HepG2 (cell line): ENCODE results near the gene QSOX1. TPM values are rescaled to one million over a fixed set of nuclear protein-coding genes. Genes with fewer than 3 reads are reported as not detected.
A peak's percentile ranks its signal among the peaks of the same experiment; 100 is the strongest.

Experiments used
- ATAC-seq: fragments of 200-7000 bp; cut with Tn5 transposase; 3 replicates; pipeline ENCODE4 v1.9.1; 2020; ENCODE audit warnings: mild to moderate bottlenecking, moderate library complexity
- BruUV-seq: library from RNA; stranded (reverse); fragments of 400-500 nt; replicated peaks from 2 replicates; lab custom pipeline; 2021; lab: Mats Ljungman, UMichigan
- CTCF ChIA-PET: fragments of 300-600 bp; formaldehyde crosslinking; extraction: SDS; loops from one replicate; lab custom pipeline; 2021; ENCODE audit warnings: low total read pairs, inconsistent platforms, low intra/inter-chr PET ratio; lab: Yijun Ruan, JAX
- POLR2A ChIA-PET: fragments of 350-600 bp; sonication (Branson Sonifier 250); formaldehyde crosslinking; loops from one replicate; lab custom pipeline; 2020; ENCODE audit warnings: antibody characterized with exemption, inconsistent platforms; lab: Yijun Ruan, JAX
- DNase-seq: peaks from one replicate; pipeline ENCODE4 v3.0.0-alpha.2; 2015; ENCODE audit warnings: low spot score
- FAIRE-seq: peaks from 3 replicates; lab custom pipeline; 2011; peaks lifted over from hg19 to GRCh38; lab: Jason Lieb, UNC
- H2AFZ ChIP-seq: one replicate; pipeline ENCODE4 v1.6.1; 2011; ENCODE audit warnings: low read length, inconsistent platforms
- H3K27ac ChIP-seq: fragments of 300-600 bp; 3 replicates; pipeline ENCODE4 v1.8.0; 2011; ENCODE audit warnings: mixed run types, mild to moderate bottlenecking, mixed read lengths, low read length, inconsistent platforms; ENCODE audit not compliant: insufficient read depth; ENCODE audit errors: extremely low read length
- H3K27me3 ChIP-seq, 2 experiments: fragments of 200-600 bp in 1 of 2; 2 replicates in 1 of 2; 3 replicates in 1 of 2; pipeline versions ENCODE4 v1.6.0 to v1.8.0; 2011; ENCODE audit warnings: low read length in 2 of 2, mild to moderate bottlenecking in 2 of 2, moderate library complexity in 2 of 2, inconsistent platforms in 1 of 2; ENCODE audit not compliant: insufficient read depth in 2 of 2, control insufficient read depth in 1 of 2
- H3K36me3 ChIP-seq, 2 experiments: fragments of 200-600 bp in 1 of 2; replicated peaks in 1 of 2; 2 replicates in 1 of 2; 3 replicates in 1 of 2; pipeline versions ENCODE4 v1.5.1 to v1.8.0; 2011; ENCODE audit warnings: low read length in 2 of 2, inconsistent platforms in 1 of 2; ENCODE audit not compliant: insufficient read depth in 2 of 2, control insufficient read depth in 1 of 2
- H3K4me1 ChIP-seq: 2 replicates; pipeline ENCODE4 v1.5.1; 2012; ENCODE audit warnings: low read length, inconsistent platforms; ENCODE audit not compliant: insufficient read depth
- H3K4me2 ChIP-seq: 2 replicates; pipeline ENCODE4 v1.6.0; 2011; ENCODE audit warnings: low read depth, low read length, inconsistent platforms
- H3K4me3 ChIP-seq, 3 experiments: fragments of 200-600 bp in 1 of 3; sonication (generic), shearing (Covaris generic) in 1 of 3; replicated peaks in 1 of 3; 2 replicates each; pipeline ENCODE4 v1.5.1; 2011 to 2016; ENCODE audit warnings: low read length in 3 of 3, inconsistent platforms in 2 of 3, low read depth in 2 of 3, mild to moderate bottlenecking in 2 of 3, control low read depth in 1 of 3, mixed read lengths in 1 of 3; ENCODE audit not compliant: insufficient read depth in 1 of 3
- H3K79me2 ChIP-seq: one replicate; pipeline ENCODE4 v1.6.1; 2011; ENCODE audit warnings: low read length, inconsistent platforms; ENCODE audit not compliant: insufficient read depth
- H3K9ac ChIP-seq: 2 replicates; pipeline ENCODE4 v1.6.0; 2011; ENCODE audit warnings: mild to moderate bottlenecking, low read depth, low read length, inconsistent platforms; ENCODE audit not compliant: insufficient read depth
- H3K9me3 ChIP-seq: 2 replicates; pipeline ENCODE4 v1.5.1; 2012; ENCODE audit warnings: mild to moderate bottlenecking, low read length
- H4K20me1 ChIP-seq: 2 replicates; pipeline ENCODE4 v1.6.0; 2011; ENCODE audit warnings: inconsistent platforms, mild to moderate bottlenecking, low read length, moderate library complexity; ENCODE audit not compliant: insufficient read depth
- EZH2 ChIP-seq: conservative IDR thresholded peaks from 2 replicates; pipeline ENCODE4 v1.6.1; 2012; ENCODE audit warnings: mild to moderate bottlenecking, low read depth, low read length, moderate library complexity
- MIER2 ChIP-seq: IDR thresholded peaks from 2 replicates; pipeline ENCODE4 v1.6.1; 2016; ENCODE audit warnings: missing biosample characterization, missing genetic modification reagents
- MYPOP ChIP-seq: sonication (generic); formaldehyde crosslinking; IDR thresholded peaks from 2 replicates; pipeline ENCODE4 v1.8.1; 2023; ENCODE audit warnings: mild to moderate bottlenecking, moderate library complexity, missing genetic modification reagents
- SIN3B ChIP-seq: fragments of 150-350 bp; IDR thresholded peaks from 2 replicates; pipeline ENCODE4 v1.6.1; 2014; ENCODE audit warnings: low read length
- U2AF1 ChIP-seq: fragments of 200-400 bp; formaldehyde crosslinking; optimal IDR thresholded peaks from 2 replicates; pipeline ENCODE3; 2017; ENCODE audit warnings: mild to moderate bottlenecking, low read depth, low read length
- ZEB1 ChIP-seq: IDR thresholded peaks from 2 replicates; pipeline ENCODE4 v1.6.1; 2012; ENCODE audit warnings: mild to moderate bottlenecking, low read depth, inconsistent platforms; ENCODE audit not compliant: insufficient replicate concordance
- ZNF350 ChIP-seq: sonication (generic); formaldehyde crosslinking; IDR thresholded peaks from 2 replicates; pipeline ENCODE4 v1.4.0; 2020; ENCODE audit warnings: mild to moderate bottlenecking, low read depth, missing genetic modification reagents, borderline replicate concordance
- WGBS: methylation state at CpG from one replicate; pipeline ENCODE4 v1.1.6; 2017; ENCODE audit warnings: low lambda C conversion rate; 5-methylcytosine and 5-hydroxymethylcytosine counted together
- in situ Hi-C: cut with HindIII; loops from 2 replicates; pipeline ENCODE4 v1.10.0; 2017; ENCODE audit warnings: low pct_unique_long_range_greater_than_20kb; ENCODE audit not compliant: extremely low pct_ligation_motif_present
- intact Hi-C: fragments of 100-400 bp; cut with micrococcal nuclease; formaldehyde crosslinking; loops from one replicate; pipeline ENCODE4 v1.10.0; 2022; ENCODE audit not compliant: unreplicated experiment
- polyA plus RNA-seq, 8 experiments: library from polyadenylated mRNA; depleted of rRNA in 3 of 8; stranded (reverse) in 7 of 8; unstranded in 1 of 8; fragments of >200 nt; fragmentation: Illumina TruSeq in 4 of 8; extraction: Trizol in 4 of 8; gene quantifications; 2 replicates each; pipeline versions ENCODE4 v1.2.1 to v1.2.3, GENCODE V29; 2011 to 2016; ENCODE audit warnings: low read depth in 4 of 8, missing spikeins in 1 of 8, mixed read lengths in 1 of 8; ENCODE audit not compliant: insufficient read depth in 1 of 8
- total RNA-seq, 5 experiments: library from RNA; depleted of rRNA; stranded (reverse); fragments of >200 nt; fragmentation: Illumina TruSeq; extraction: Trizol; gene quantifications; 2 replicates each; pipeline ENCODE4 v1.2.3, GENCODE V29; 2016; ENCODE audit warnings: low read depth in 1 of 5
- TF ChIP-seq, protein P1 (sequence below): sonication (generic); formaldehyde crosslinking; IDR thresholded peaks from 2 replicates; pipeline ENCODE4 v1.4.0; 2020; ENCODE audit warnings: mild to moderate bottlenecking, missing genetic modification reagents
- TF ChIP-seq, protein P2 (sequence below): sonication (generic); formaldehyde crosslinking; IDR thresholded peaks from 2 replicates; pipeline ENCODE4 v1.5.1; 2020; ENCODE audit warnings: mild to moderate bottlenecking, missing genetic modification reagents, moderate library complexity

The QSOX1 gene
- total and polyA plus RNA-seq, 2 of the 13 experiments (the other 11 are each of a cell fraction or from before 2014, with no cell fraction given), result 6.8 to 40.2 TPM

DNA sequence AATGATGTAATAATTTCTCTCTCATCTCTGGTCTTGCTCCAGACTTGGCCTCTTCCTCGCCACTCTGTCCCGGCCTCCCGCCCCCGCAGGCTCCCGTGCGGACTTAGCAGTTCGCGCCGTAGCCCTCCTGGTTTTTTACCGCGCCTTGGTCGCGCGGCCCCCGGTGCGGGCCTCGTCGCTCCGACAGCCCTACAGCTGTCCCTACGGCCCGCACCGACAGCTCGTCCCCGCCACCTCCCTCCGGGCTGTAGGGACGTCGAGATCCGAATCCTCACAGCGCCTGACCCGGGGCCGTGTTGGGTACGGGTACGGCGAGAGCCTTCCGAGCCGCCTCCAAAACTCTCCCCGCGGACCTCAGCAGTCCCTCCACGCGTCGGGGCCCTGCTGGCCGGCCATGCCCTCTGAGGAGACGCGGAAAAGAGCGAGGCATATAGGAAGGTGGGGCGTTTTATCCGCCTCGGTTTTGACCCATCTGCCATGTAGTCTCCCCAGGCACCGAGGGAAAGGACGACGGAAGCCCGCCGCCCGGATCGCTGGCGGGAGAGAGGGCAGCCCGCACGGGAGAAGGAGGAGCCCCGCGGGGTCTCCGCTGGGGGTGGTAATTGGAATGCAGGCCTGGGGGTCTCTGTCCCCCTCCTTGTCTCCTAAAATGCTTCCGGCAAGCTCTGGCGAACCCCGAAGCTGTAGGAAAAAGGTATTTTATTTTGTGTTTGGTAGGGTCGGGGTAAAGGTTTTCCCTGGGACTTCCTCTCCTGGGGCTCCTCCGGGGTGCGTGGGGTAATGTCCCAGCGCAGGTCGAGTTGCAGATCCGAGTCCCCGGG is 78.7 kb downstream of the QSOX1 start (continued):
- TF ChIP-seq MYPOP (CRISPR knock-in tag), result no peak

DNA sequence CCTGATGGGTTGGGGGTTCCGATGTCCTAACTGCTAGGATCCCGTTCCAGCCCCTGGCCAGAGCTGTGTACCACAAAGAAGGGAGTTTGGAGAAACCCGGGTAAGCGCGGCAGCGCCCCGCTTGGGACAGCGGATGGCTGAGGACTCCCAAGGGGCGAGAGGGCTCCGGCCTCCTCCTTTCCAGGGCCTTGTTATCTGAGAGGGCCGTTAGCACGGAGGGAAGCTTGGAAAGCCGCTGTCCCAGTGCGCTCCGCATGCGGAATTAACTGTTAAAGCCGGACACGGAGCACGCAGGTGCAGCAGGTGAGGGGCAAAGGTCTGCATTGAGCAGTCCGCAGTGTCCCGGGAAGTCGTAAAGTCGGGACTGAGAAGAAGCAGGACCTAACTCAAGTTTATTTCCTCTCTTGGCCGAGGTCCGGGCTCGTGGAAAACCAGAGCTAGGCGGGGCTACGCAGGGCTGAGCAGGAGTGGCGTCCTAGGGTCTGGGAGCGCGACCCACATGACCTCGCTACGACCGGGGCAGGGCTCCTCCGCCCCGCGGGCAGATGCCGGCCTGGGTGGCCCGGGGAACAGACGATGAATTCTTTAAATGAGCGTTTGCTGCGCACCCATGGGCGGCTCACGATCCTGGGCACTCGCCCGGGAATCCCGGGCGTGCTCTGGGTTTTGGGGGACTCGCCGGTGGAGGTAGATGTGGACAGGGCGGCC is 79.9 kb downstream of the QSOX1 start:
- peak overlapping the region; percentile 9 to 56 (median 21); a peak in 2 of 6 replicates for H3K4me3 ChIP-seq
- no peaks in the 10 kb centered on the region for H3K36me3 ChIP-seq
- no peaks in the 10 kb centered on the region for H3K79me2 ChIP-seq
- H4K20me1 ChIP-seq, result peaks cover 10% of the 10 kb centered on the region; the same call in 1 of the 2 replicates
- BruUV-seq, result no TSS peak
- WGBS, result 3% methylated on average over 19 of the region's 51 CpGs
- no peak overlapping the region for H3K27ac ChIP-seq
- intact Hi-C loops, result no loop called here
- TF ChIP-seq U2AF1 (no peak), EZH2 (peak; percentile 80), ZEB1 (peak; percentile 65), MIER2 (no peak), SIN3B (no peak), ZNF350 (CRISPR knock-in tag) (peak; percentile 40; the same call in 1 of the 2 replicates)
- TF ChIP-seq, protein P1, sequence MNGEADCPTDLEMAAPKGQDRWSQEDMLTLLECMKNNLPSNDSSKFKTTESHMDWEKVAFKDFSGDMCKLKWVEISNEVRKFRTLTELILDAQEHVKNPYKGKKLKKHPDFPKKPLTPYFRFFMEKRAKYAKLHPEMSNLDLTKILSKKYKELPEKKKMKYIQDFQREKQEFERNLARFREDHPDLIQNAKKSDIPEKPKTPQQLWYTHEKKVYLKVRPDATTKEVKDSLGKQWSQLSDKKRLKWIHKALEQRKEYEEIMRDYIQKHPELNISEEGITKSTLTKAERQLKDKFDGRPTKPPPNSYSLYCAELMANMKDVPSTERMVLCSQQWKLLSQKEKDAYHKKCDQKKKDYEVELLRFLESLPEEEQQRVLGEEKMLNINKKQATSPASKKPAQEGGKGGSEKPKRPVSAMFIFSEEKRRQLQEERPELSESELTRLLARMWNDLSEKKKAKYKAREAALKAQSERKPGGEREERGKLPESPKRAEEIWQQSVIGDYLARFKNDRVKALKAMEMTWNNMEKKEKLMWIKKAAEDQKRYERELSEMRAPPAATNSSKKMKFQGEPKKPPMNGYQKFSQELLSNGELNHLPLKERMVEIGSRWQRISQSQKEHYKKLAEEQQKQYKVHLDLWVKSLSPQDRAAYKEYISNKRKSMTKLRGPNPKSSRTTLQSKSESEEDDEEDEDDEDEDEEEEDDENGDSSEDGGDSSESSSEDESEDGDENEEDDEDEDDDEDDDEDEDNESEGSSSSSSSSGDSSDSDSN, result 0 out of 2 replicates have a peak, but pooled peaks have one; percentile 25
- TF ChIP-seq, protein P2, sequence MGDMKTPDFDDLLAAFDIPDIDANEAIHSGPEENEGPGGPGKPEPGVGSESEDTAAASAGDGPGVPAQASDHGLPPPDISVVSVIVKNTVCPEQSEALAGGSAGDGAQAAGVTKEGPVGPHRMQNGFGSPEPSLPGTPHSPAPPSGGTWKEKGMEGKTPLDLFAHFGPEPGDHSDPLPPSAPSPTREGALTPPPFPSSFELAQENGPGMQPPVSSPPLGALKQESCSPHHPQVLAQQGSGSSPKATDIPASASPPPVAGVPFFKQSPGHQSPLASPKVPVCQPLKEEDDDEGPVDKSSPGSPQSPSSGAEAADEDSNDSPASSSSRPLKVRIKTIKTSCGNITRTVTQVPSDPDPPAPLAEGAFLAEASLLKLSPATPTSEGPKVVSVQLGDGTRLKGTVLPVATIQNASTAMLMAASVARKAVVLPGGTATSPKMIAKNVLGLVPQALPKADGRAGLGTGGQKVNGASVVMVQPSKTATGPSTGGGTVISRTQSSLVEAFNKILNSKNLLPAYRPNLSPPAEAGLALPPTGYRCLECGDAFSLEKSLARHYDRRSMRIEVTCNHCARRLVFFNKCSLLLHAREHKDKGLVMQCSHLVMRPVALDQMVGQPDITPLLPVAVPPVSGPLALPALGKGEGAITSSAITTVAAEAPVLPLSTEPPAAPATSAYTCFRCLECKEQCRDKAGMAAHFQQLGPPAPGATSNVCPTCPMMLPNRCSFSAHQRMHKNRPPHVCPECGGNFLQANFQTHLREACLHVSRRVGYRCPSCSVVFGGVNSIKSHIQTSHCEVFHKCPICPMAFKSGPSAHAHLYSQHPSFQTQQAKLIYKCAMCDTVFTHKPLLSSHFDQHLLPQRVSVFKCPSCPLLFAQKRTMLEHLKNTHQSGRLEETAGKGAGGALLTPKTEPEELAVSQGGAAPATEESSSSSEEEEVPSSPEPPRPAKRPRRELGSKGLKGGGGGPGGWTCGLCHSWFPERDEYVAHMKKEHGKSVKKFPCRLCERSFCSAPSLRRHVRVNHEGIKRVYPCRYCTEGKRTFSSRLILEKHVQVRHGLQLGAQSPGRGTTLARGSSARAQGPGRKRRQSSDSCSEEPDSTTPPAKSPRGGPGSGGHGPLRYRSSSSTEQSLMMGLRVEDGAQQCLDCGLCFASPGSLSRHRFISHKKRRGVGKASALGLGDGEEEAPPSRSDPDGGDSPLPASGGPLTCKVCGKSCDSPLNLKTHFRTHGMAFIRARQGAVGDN (CRISPR knock-in tag), result peak; percentile 32
- TF ChIP-seq, all 625 proteins: peak for 5
- H3K9me3 ChIP-seq, result no peaks in the 10 kb centered on the region
- no peak overlapping the region for H2AFZ ChIP-seq
- POLR2A ChIA-PET, result no interaction called here
- peaks cover 30% of the 10 kb centered on the region; the same call in 1 of the 2 replicates for H3K4me1 ChIP-seq
- peaks cover 17 to 90% of the 10 kb centered on the region in 2 experiments for H3K27me3 ChIP-seq
- H3K9ac ChIP-seq, result no peak overlapping the region
- CTCF ChIA-PET, result interaction anchor here (0.6 kb wide), 1 partner anchor 19 kb away, joined by 3 read pairs; no protein-coding TSS in a partner anchor
- peak overlapping the region; percentile 69 for H3K4me2 ChIP-seq
- DNase-seq (no peak), ATAC-seq (peak; percentile 56), FAIRE-seq (no peak)
- in situ Hi-C loops, result no loop called here
